H1 (cell line): ENCODE data around the gene ARHGAP12.

ENCODE experiments used
- CTCF ChIP-seq, 3 experiments: IDR thresholded peaks; 1 replicate in 2 of 3; 2 replicates in 1 of 3; pipeline versions ENCODE4 v1.5.1 to v1.6.1; 2011; ENCODE audit warnings: low read length in 3 of 3, mild to moderate bottlenecking in 3 of 3, inconsistent platforms in 2 of 3, low read depth in 1 of 3, moderate library complexity in 1 of 3; ENCODE audit not compliant: insufficient read depth in 1 of 3; ENCODE audit errors: control extremely low read depth in 1 of 3
- TCF12 ChIP-seq: IDR thresholded peaks from 2 replicates; pipeline ENCODE4 v1.6.1; 2011; ENCODE audit warnings: low read depth, mild to moderate bottlenecking, low read length
- TF ChIP-seq, protein P1 (sequence below): IDR thresholded peaks from 2 replicates; pipeline ENCODE4 v1.6.1; 2012; ENCODE audit warnings: low read length, inconsistent platforms

GRCh38 chr10:31808258-31809218 is 120.1 kb downstream of the ARHGAP12 start:
- TF ChIP-seq, protein P1, sequence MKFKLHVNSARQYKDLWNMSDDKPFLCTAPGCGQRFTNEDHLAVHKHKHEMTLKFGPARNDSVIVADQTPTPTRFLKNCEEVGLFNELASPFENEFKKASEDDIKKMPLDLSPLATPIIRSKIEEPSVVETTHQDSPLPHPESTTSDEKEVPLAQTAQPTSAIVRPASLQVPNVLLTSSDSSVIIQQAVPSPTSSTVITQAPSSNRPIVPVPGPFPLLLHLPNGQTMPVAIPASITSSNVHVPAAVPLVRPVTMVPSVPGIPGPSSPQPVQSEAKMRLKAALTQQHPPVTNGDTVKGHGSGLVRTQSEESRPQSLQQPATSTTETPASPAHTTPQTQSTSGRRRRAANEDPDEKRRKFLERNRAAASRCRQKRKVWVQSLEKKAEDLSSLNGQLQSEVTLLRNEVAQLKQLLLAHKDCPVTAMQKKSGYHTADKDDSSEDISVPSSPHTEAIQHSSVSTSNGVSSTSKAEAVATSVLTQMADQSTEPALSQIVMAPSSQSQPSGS: no peak
- no peak for TF ChIP-seq TCF12
- peak in 2 of 3 experiments; percentile 13 to 36; a peak in 2 of 4 replicates for TF ChIP-seq CTCF (IDR thresholded peaks at IDR 0.05; ENCODE audit: control extremely low read depth in 1 of 3, insufficient read depth in 1 of 3, low read depth in 1 of 3, low read length in 3 of 3)
